ENCODE data around the gene SYNM. TPM values are rescaled to one million over a fixed set of nuclear protein-coding genes. Genes with fewer than 3 reads are reported as not detected.
A peak's percentile ranks its signal among the peaks of the same experiment; 100 is the strongest.

The SYNM gene
- total and polyA plus RNA-seq, 8 donors, result 2.0 to 4.5 (median 3.3) TPM

DNA sequence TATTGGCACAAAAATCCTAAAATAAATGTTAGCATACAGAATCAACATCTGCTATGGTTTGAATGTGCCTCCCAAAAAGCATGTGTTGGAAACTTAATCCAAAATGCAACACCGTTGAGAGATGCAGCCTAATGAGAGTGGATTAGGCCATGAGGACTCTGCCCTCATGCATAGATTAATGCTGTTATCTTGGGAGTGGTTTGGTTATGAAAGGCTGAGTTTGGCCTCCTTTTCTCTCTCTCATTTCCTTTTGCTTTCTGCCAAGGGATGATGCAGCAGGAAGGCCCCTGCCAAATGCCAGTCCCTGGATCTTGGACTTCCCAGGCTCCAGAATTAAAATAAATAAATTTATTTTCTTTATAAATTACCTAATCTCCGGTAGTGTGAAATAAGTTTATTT, 49.4 kb downstream of the SYNM start:
- Histone ChIP-seq H3K4me1 (peaks cover 8 to 16% (median 13%) of the 10 kb centered on the region in 3 donors), H3K36me3 (no peaks in the 10 kb centered on the region), H3K27me3 (no peaks in the 10 kb centered on the region), H3K4me3 (no peak overlapping the region), H3K9me3 (no peaks in the 10 kb centered on the region), H3K27ac (no peak overlapping the region)
- no peak for FAIRE-seq
- TF ChIP-seq, protein P1, sequence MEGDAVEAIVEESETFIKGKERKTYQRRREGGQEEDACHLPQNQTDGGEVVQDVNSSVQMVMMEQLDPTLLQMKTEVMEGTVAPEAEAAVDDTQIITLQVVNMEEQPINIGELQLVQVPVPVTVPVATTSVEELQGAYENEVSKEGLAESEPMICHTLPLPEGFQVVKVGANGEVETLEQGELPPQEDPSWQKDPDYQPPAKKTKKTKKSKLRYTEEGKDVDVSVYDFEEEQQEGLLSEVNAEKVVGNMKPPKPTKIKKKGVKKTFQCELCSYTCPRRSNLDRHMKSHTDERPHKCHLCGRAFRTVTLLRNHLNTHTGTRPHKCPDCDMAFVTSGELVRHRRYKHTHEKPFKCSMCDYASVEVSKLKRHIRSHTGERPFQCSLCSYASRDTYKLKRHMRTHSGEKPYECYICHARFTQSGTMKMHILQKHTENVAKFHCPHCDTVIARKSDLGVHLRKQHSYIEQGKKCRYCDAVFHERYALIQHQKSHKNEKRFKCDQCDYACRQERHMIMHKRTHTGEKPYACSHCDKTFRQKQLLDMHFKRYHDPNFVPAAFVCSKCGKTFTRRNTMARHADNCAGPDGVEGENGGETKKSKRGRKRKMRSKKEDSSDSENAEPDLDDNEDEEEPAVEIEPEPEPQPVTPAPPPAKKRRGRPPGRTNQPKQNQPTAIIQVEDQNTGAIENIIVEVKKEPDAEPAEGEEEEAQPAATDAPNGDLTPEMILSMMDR (IDR thresholded peaks at IDR 0.05), result no peak
- no peak for DNase-seq
- ATAC-seq, result peak; percentile 18 to 57 (median 34)
- intact Hi-C loops (cut with DNase I), result loop anchor here in 1 of 3 donors (10.0 kb wide), 1 partner anchor 59 kb away; no protein-coding TSS in a partner anchor
- WGBS, 2 donors, result 31 to 38% methylated on average over 2 of the region's 2 CpGs

DNA sequence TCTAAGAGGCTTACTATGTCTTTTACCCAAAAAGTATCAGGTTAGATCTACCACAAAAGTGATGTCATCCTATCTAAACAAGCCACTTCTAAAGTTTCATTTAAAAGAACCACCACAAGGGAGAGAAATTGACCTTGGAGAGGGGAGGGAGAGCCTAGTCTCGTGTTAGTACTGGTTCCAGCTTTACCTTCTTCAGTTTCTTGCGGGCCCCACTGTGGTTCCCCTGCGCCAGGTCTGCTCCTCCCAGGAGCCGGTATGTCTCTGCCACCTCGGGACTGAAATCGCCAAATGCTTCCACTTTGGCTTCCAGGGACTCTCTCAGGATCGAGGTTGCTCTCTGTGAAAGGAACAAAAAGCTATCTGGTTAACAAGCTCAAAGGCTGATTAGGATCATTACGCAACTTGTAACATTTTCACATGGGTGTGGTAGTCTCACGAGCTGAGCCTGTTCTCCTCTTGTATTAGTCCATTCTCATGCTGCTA, 51.1 kb downstream of the SYNM start:
- Histone ChIP-seq H3K27me3 (no peaks in the 10 kb centered on the region), H3K27ac (no peak overlapping the region), H3K9me3 (no peaks in the 10 kb centered on the region), H3K4me3 (no peak overlapping the region), H3K36me3 (no peaks in the 10 kb centered on the region), H3K4me1 (peaks cover 8 to 16% (median 13%) of the 10 kb centered on the region in 3 donors)
- intact Hi-C loops (cut with DNase I), result loop anchor here in 1 of 3 donors (10.0 kb wide), 1 partner anchor 61 kb away; no protein-coding TSS in a partner anchor
- FAIRE-seq, result no peak
- DNase-seq, result no peak
- 83 to 84% methylated on average over 9 of the region's 9 CpGs for WGBS, 2 donors
- TF ChIP-seq, protein P1 (IDR thresholded peaks at IDR 0.05), result no peak
- ATAC-seq, result peak in 1 of 4 donors; percentile 18

DNA sequence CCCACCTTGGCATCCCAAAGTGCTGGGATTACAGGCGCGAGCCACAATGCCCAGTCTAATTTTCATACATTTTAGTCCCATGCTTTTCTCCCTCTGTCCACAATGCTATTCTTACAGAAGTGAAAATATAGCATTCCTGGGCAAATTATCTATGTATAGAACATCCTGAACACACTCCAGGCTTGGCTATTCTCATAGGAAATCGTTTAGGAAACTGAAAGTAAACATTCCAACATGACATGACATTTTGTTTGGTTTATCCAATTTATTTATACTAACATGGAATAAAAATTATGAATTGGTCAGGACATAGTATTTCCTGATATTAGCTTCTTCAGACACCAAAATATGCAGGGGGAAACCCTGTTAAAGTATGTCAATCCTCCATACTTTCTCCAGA, 52.6 kb downstream of the SYNM start:
- no peak for FAIRE-seq
- Histone ChIP-seq H3K27ac (no peak overlapping the region), H3K4me1 (peaks cover 8 to 16% (median 13%) of the 10 kb centered on the region in 3 donors), H3K27me3 (no peaks in the 10 kb centered on the region), H3K36me3 (no peaks in the 10 kb centered on the region), H3K4me3 (no peak overlapping the region), H3K9me3 (no peaks in the 10 kb centered on the region)
- intact Hi-C loops (cut with DNase I), result loop anchor here in 1 of 3 donors (10.0 kb wide), 1 partner anchor 63 kb away; no protein-coding TSS in a partner anchor
- WGBS, 2 donors, result 67 to 69% methylated on average over 3 of the region's 3 CpGs
- no peak for ATAC-seq
- TF ChIP-seq, protein P1 (IDR thresholded peaks at IDR 0.05), result no peak
- DNase-seq, result no peak

GRCh38 chr15:99158626-99159412, 53.9 kb downstream of the SYNM start:
- FAIRE-seq (no peak), DNase-seq (no peak), ATAC-seq (no peak)
- intact Hi-C loops (cut with DNase I), result loop anchor here in 1 of 3 donors (10.0 kb wide), 1 partner anchor 64 kb away; no protein-coding TSS in a partner anchor
- H3K36me3 ChIP-seq, result no peaks in the 10 kb centered on the region
- H3K27ac ChIP-seq, result no peak overlapping the region
- no peaks in the 10 kb centered on the region for H3K9me3 ChIP-seq
- H3K4me3 ChIP-seq, result no peak overlapping the region
- H3K27me3 ChIP-seq, result no peaks in the 10 kb centered on the region
- peaks cover 2 to 9% (median 5%) of the 10 kb centered on the region in 3 donors for H3K4me1 ChIP-seq
- TF ChIP-seq, protein P1 (IDR thresholded peaks at IDR 0.05), result no peak
- 96 to 97% methylated on average over 6 of the region's 6 CpGs for WGBS, 2 donors
